ENCODE results near the gene DPH3. TPM values are rescaled to one million over a fixed set of nuclear protein-coding genes. Genes with fewer than 3 reads are reported as not detected.

Gene DPH3
- total RNA-seq, 3 donors from 2014 or later: 17.7 to 33.6 (median 21.0) TPM

- no peaks in the 10 kb centered on the region for H3K27me3 ChIP-seq
- no peaks in the 10 kb centered on the region for H3K9me3 ChIP-seq
- DNase-seq (ENCODE audit: low spot score in 2 of 2): no peak
- no peaks in the 10 kb centered on the region for H3K4me1 ChIP-seq
- H3K27ac ChIP-seq: no peak overlapping the region
- TF ChIP-seq CTCF (IDR thresholded peaks at IDR 0.05): no peak
- TF ChIP-seq POLR2AphosphoS5 (IDR thresholded peaks at IDR 0.05): no peak
- no peak for TF ChIP-seq POLR2A (IDR thresholded peaks at IDR 0.05)
- no peaks in the 10 kb centered on the region for H3K36me3 ChIP-seq
- intact Hi-C loops (cut with DNase I; ENCODE audit: low total_unique reads): no loop called here
- no peak overlapping the region for H3K4me3 ChIP-seq
These were observed 16.2 kb downstream of the DPH3 start for GRCh38 chr3:16248556-16248955.

GRCh38 chr3:16247282-16248061 is 17.3 kb downstream of the DPH3 start:
- H3K27me3 ChIP-seq: no peaks in the 10 kb centered on the region
- intact Hi-C loops (cut with DNase I; ENCODE audit: low total_unique reads): loop anchor here (1.0 kb wide), 1 partner anchor 9 kb away; no protein-coding TSS in a partner anchor
- no peaks in the 10 kb centered on the region for H3K4me1 ChIP-seq
- peak; percentile 84 to 90 (median 89) for TF ChIP-seq CTCF (IDR thresholded peaks at IDR 0.05)
- no peak for TF ChIP-seq POLR2A (IDR thresholded peaks at IDR 0.05)
- peak in 1 of 3 donors; percentile 32 for TF ChIP-seq POLR2AphosphoS5 (IDR thresholded peaks at IDR 0.05)
- H3K4me3 ChIP-seq: no peak overlapping the region
- DNase-seq (ENCODE audit: low spot score in 2 of 2): peak; percentile 73 to 74
- H3K36me3 ChIP-seq: no peaks in the 10 kb centered on the region
- H3K27ac ChIP-seq: no peak overlapping the region
- H3K9me3 ChIP-seq: no peaks in the 10 kb centered on the region

GRCh38 chr3:16245609-16246008 is 19.1 kb downstream of the DPH3 start:
- intact Hi-C loops (cut with DNase I; ENCODE audit: low total_unique reads): no loop called here
- Histone ChIP-seq H3K27me3 (no peaks in the 10 kb centered on the region), H3K4me3 (no peak overlapping the region), H3K9me3 (no peaks in the 10 kb centered on the region), H3K36me3 (no peaks in the 10 kb centered on the region), H3K4me1 (no peaks in the 10 kb centered on the region), H3K27ac (no peak overlapping the region)
- no peak for DNase-seq (ENCODE audit: low spot score in 2 of 2)
- TF ChIP-seq POLR2AphosphoS5 (IDR thresholded peaks at IDR 0.05) (no peak), POLR2A (IDR thresholded peaks at IDR 0.05) (no peak), CTCF (IDR thresholded peaks at IDR 0.05) (no peak)

GRCh38 chr3:16243706-16244490 is 20.8 kb downstream of the DPH3 start:
- DNase-seq (ENCODE audit: low spot score in 2 of 2): no peak
- TF ChIP-seq POLR2AphosphoS5 (IDR thresholded peaks at IDR 0.05) (no peak), CTCF (IDR thresholded peaks at IDR 0.05) (no peak), POLR2A (IDR thresholded peaks at IDR 0.05) (no peak)
- Histone ChIP-seq H3K4me3 (no peak overlapping the region), H3K9me3 (no peaks in the 10 kb centered on the region), H3K36me3 (no peaks in the 10 kb centered on the region), H3K4me1 (no peaks in the 10 kb centered on the region), H3K27ac (no peak overlapping the region), H3K27me3 (no peaks in the 10 kb centered on the region)
- intact Hi-C loops (cut with DNase I; ENCODE audit: low total_unique reads): no loop called here

- Histone ChIP-seq H3K9me3 (no peaks in the 10 kb centered on the region), H3K36me3 (no peaks in the 10 kb centered on the region), H3K27ac (peak overlapping the region in 1 of 2 donors; percentile 86), H3K27me3 (no peaks in the 10 kb centered on the region), H3K4me3 (no peak overlapping the region), H3K4me1 (no peaks in the 10 kb centered on the region)
- no peak for TF ChIP-seq POLR2AphosphoS5 (IDR thresholded peaks at IDR 0.05)
- TF ChIP-seq CTCF (IDR thresholded peaks at IDR 0.05): no peak
- TF ChIP-seq POLR2A (IDR thresholded peaks at IDR 0.05): no peak
- DNase-seq (ENCODE audit: low spot score in 2 of 2): no peak
- intact Hi-C loops (cut with DNase I; ENCODE audit: low total_unique reads): no loop called here
These were observed 22.6 kb downstream of the DPH3 start for GRCh38 chr3:16242177-16242576.

Measured in breast epithelium (tissue), 4 donors.